K562 (cell line): ENCODE measurements around the gene MICAL2. TPM values are rescaled to one million over a fixed set of nuclear protein-coding genes. Genes with fewer than 3 reads are reported as not detected.

Experiments used
- ADNP ChIP-seq: fragments of 200-800 bp; sonication (Bioruptor generic); IDR thresholded peaks from 2 replicates; pipeline ENCODE4 v1.6.1; 2016; ENCODE audit warnings: missing genetic modification characterization, missing compliant biosample characterization
- CBFA2T2 ChIP-seq: fragments of 450-650 bp; conservative IDR thresholded peaks from 2 replicates; pipeline ENCODE4 v1.6.1; 2017; ENCODE audit warnings: mild to moderate bottlenecking
- CHD1 ChIP-seq: fragments of 200-600 bp; sonication (generic); IDR thresholded peaks from one replicate; pipeline ENCODE4 v1.6.1; 2012; ENCODE audit warnings: mild to moderate bottlenecking, moderate library complexity, low read length, inconsistent platforms
- GABPA ChIP-seq: fragments of 200-800 bp; sonication (Bioruptor generic); conservative IDR thresholded peaks from 2 replicates; pipeline ENCODE4 v1.6.1; 2016; ENCODE audit warnings: low read depth, missing genetic modification characterization, missing compliant biosample characterization
- HOXB6 ChIP-seq: fragments of 250-450 bp; sonication (Bioruptor Pico); IDR thresholded peaks from 2 replicates; pipeline ENCODE4 v1.5.1; 2022; ENCODE audit warnings: mild to moderate bottlenecking, borderline replicate concordance
- KDM2B ChIP-seq: fragments of 250-450 bp; sonication (Bioruptor Pico); IDR thresholded peaks from 2 replicates; pipeline ENCODE4 v1.8.0; 2021; ENCODE audit warnings: mild to moderate bottlenecking, moderate library complexity
- NR2C1 ChIP-seq, 2 experiments: fragments of 450-650 bp; IDR thresholded peaks; 2 replicates each; pipeline ENCODE4 v1.6.1; 2017; ENCODE audit warnings: mild to moderate bottlenecking in 2 of 2, antibody characterized with exemption in 1 of 2, inconsistent platforms in 1 of 2, missing compliant biosample characterization in 1 of 2, missing genetic modification characterization in 1 of 2
- NR2C2 ChIP-seq, 2 experiments: fragments of 200-800 bp in 1 of 2; sonication (Bioruptor generic) in 1 of 2; sonication (generic) in 1 of 2; formaldehyde crosslinking in 1 of 2; IDR thresholded peaks; 2 replicates each; pipeline versions ENCODE4 v1.6.1 to v1.8.0; 2016 to 2022; ENCODE audit warnings: mild to moderate bottlenecking in 1 of 2, missing compliant biosample characterization in 1 of 2, missing genetic modification characterization in 1 of 2, missing genetic modification reagents in 1 of 2
- POLR2G ChIP-seq: fragments of 200-400 bp; formaldehyde crosslinking; IDR thresholded peaks from 2 replicates; pipeline ENCODE4 v1.6.1; 2017; ENCODE audit warnings: low read depth, mild to moderate bottlenecking, antibody characterized with exemption, low read length, moderate library complexity
- TAF15 ChIP-seq: fragments of 200-400 bp; formaldehyde crosslinking; IDR thresholded peaks from 2 replicates; pipeline ENCODE4 v1.6.1; 2017; ENCODE audit warnings: mild to moderate bottlenecking, low read depth, low read length, moderate library complexity
- TEAD1 ChIP-seq, 2 experiments: fragments of 450-650 bp in 1 of 2; sonication (generic) in 1 of 2; formaldehyde crosslinking; IDR thresholded peaks; 2 replicates each; pipeline versions ENCODE4 v1.4.0 to v1.8.0; 2020 to 2022; ENCODE audit warnings: mild to moderate bottlenecking in 2 of 2, missing genetic modification reagents in 1 of 2
- ZBED1 ChIP-seq: IDR thresholded peaks from 2 replicates; pipeline ENCODE4 v1.6.1; 2014
- ZNF695 ChIP-seq: fragments of 450-650 bp; formaldehyde crosslinking; IDR thresholded peaks from 2 replicates; pipeline ENCODE4 v1.4.0; 2020; ENCODE audit warnings: mild to moderate bottlenecking, moderate library complexity
- polyA plus RNA-seq, 8 experiments: library from polyadenylated mRNA; depleted of rRNA in 4 of 8; stranded (reverse) in 5 of 8; unstranded in 3 of 8; fragments of >200 nt; fragmentation: Nextera tagmentation in 2 of 8; fragmentation: Illumina TruSeq in 1 of 8; extraction: Ambion mirVana in 2 of 8; extraction: Trizol in 1 of 8; gene quantifications; 2 replicates each; pipeline versions ENCODE4 v1.2.1 to v1.2.3, GENCODE V29; 2011 to 2014; ENCODE audit warnings: inconsistent platforms in 1 of 8, missing spikeins in 1 of 8
- total RNA-seq, 7 experiments: library from RNA; depleted of rRNA in 6 of 7; stranded (reverse); fragments of >200 nt in 6 of 7; fragmentation: Illumina TruSeq in 2 of 7; extraction: Trizol in 2 of 7; gene quantifications; 2 replicates each; pipeline versions ENCODE4 v1.2.1 to v1.2.3, GENCODE V29; 2011 to 2021; ENCODE audit warnings: low replicate concordance in 1 of 7
- TF ChIP-seq, protein P1 (sequence below): sonication (generic); formaldehyde crosslinking; IDR thresholded peaks from 2 replicates; pipeline ENCODE4 v1.8.0; 2022; ENCODE audit warnings: missing genetic modification reagents, mild to moderate bottlenecking, moderate library complexity, borderline replicate concordance
- TF ChIP-seq, protein P2 (sequence below), 2 experiments: fragments of 450-650 bp; IDR thresholded peaks; 2 replicates each; pipeline ENCODE4 v1.6.1; 2016
- TF ChIP-seq, protein P3 (sequence below): sonication (generic); formaldehyde crosslinking; IDR thresholded peaks from 2 replicates; pipeline ENCODE4 v1.9.0; 2022; ENCODE audit warnings: mild to moderate bottlenecking, missing genetic modification reagents
- TF ChIP-seq, protein P4 (sequence below): sonication (generic); formaldehyde crosslinking; IDR thresholded peaks from 2 replicates; pipeline ENCODE4 v1.8.1; 2022; ENCODE audit warnings: missing genetic modification reagents

Gene MICAL2
- total and polyA plus RNA-seq, 9 of the 15 experiments (the other 6 are each of a cell fraction or from before 2014, with no cell fraction given) = 4.7 to 64.2 (median 33.6) TPM

DNA sequence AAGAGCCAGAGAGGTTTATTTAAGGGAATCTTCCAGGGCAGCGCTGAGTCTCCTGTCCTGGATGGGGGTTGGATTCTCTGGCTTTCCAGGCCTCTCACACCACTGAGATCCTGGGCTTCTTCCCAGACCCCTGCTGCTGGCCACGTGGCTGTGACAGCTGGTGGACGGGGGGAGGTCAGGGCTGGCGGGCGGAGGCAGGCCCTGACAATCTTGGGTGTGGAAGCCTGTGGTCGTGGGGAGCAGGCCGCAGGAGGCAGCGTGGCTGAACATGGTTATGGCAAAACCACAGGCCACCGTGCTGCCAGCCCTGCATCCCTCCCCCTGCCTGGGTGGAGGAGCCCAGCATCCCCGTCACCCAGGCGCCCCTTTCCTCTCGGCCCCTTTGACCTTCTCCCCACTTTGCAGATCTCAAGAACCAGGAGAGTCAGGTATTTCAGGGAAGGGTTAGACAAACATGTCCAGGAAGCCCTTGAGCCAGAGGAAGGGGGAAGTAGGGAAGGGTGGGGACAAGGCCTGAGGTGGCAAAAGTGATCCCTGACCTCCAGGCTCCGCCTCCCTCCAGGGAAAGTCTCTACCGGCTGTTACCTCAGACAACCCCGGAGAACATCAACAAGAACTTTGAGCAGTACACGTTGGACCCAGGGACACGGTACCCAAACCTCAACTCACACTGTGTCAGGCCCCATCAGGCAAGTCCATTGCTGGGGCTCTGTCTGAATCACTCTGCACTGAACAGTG lies 111.8 kb downstream of the MICAL2 start (continued):
- TF ChIP-seq, protein P1, sequence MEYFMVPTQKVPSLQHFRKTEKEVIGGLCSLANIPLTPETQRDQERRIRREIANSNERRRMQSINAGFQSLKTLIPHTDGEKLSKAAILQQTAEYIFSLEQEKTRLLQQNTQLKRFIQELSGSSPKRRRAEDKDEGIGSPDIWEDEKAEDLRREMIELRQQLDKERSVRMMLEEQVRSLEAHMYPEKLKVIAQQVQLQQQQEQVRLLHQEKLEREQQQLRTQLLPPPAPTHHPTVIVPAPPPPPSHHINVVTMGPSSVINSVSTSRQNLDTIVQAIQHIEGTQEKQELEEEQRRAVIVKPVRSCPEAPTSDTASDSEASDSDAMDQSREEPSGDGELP (CRISPR knock-in tag) = peak; percentile 16; the same call in 1 of the 2 replicates
- no peak for TF ChIP-seq TAF15
- TF ChIP-seq ZBED1 = no peak
- TF ChIP-seq POLR2G = peak; percentile 38; the same call in 1 of the 2 replicates
- TF ChIP-seq, protein P2, sequence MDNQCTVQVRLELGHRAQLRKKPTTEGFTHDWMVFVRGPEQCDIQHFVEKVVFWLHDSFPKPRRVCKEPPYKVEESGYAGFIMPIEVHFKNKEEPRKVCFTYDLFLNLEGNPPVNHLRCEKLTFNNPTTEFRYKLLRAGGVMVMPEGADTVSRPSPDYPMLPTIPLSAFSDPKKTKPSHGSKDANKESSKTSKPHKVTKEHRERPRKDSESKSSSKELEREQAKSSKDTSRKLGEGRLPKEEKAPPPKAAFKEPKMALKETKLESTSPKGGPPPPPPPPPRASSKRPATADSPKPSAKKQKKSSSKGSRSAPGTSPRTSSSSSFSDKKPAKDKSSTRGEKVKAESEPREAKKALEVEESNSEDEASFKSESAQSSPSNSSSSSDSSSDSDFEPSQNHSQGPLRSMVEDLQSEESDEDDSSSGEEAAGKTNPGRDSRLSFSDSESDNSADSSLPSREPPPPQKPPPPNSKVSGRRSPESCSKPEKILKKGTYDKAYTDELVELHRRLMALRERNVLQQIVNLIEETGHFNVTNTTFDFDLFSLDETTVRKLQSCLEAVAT (IDR thresholded peaks at IDR 0.05) = no peak
- TF ChIP-seq, protein P3, sequence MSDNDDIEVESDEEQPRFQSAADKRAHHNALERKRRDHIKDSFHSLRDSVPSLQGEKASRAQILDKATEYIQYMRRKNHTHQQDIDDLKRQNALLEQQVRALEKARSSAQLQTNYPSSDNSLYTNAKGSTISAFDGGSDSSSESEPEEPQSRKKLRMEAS (CRISPR knock-in tag) = peak; percentile 27; the same call in 1 of the 2 replicates
- TF ChIP-seq TEAD1 (CRISPR knock-in tag; IDR thresholded peaks at IDR 0.05) = no peak
- TF ChIP-seq CBFA2T2 = no peak
- no peak for TF ChIP-seq ADNP
- TF ChIP-seq, protein P4, sequence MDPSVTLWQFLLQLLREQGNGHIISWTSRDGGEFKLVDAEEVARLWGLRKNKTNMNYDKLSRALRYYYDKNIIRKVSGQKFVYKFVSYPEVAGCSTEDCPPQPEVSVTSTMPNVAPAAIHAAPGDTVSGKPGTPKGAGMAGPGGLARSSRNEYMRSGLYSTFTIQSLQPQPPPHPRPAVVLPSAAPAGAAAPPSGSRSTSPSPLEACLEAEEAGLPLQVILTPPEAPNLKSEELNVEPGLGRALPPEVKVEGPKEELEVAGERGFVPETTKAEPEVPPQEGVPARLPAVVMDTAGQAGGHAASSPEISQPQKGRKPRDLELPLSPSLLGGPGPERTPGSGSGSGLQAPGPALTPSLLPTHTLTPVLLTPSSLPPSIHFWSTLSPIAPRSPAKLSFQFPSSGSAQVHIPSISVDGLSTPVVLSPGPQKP (CRISPR knock-in tag) = no peak
- no peak for TF ChIP-seq NR2C2 (CRISPR knock-in tag; IDR thresholded peaks at IDR 0.05)
- TF ChIP-seq NR2C2 (tag; IDR thresholded peaks at IDR 0.05) = peak; percentile 30; the same call in 1 of the 2 replicates
- TF ChIP-seq ZNF695 (CRISPR knock-in tag) = no peak
- TF ChIP-seq CHD1 = no peak
- no peak for TF ChIP-seq HOXB6 (CRISPR knock-in tag)
- no peak for TF ChIP-seq GABPA (tag)
- no peak for TF ChIP-seq KDM2B (CRISPR knock-in tag)
- TF ChIP-seq NR2C1 (IDR thresholded peaks at IDR 0.05) = peak; percentile 69
- peak; percentile 71 for TF ChIP-seq NR2C1 (tag; IDR thresholded peaks at IDR 0.05)
